Naive thymus-derived CD4-positive, alpha-beta T cell (primary cell): Measurements from ENCODE around the gene NRXN3. TPM values are rescaled to one million over a fixed set of nuclear protein-coding genes. Genes with fewer than 3 reads are reported as not detected.

Experiments used
- ATAC-seq: fragments of 150-1000 bp; cut with Tn5 transposase; 2 replicates; pipeline ENCODE4 v1.10.0; 2021; ENCODE audit warnings: mild to moderate bottlenecking, moderate library complexity
- CTCF ChIA-PET: fragments of 350-600 bp; sonication (Branson Sonifier 250); formaldehyde crosslinking; loops from one replicate; lab custom pipeline; 2021; ENCODE audit warnings: antibody characterized with exemption; lab: Charles Lee
- POLR2A ChIA-PET: fragments of 350-600 bp; sonication (Branson Sonifier 250); formaldehyde crosslinking; loops from one replicate; lab custom pipeline; 2021; ENCODE audit warnings: antibody characterized with exemption, inconsistent platforms; lab: Charles Lee
- DNase-seq, 9 donors: peaks; one replicate each; pipeline versions ENCODE4 v3.0.0 to v3.0.0-alpha.2; 2020 to 2022; ENCODE audit warnings: mixed read lengths in 1 of 9
- H3K27ac ChIP-seq: one replicate; pipeline ENCODE4 v1.7.0; 2013; ENCODE audit warnings: mild to moderate bottlenecking, low read depth, low read length, moderate library complexity
- H3K27me3 ChIP-seq, 2 donors: one replicate each; pipeline ENCODE4 v1.7.0; 2013; ENCODE audit warnings: low read length in 2 of 2, mild to moderate bottlenecking in 2 of 2, moderate library complexity in 2 of 2; ENCODE audit not compliant: control insufficient read depth in 2 of 2, insufficient read depth in 2 of 2
- H3K36me3 ChIP-seq, 3 experiments: 1 replicate in 2 of 3; 2 replicates in 1 of 3; pipeline ENCODE4 v1.7.0; 2013; ENCODE audit warnings: low read length in 3 of 3, mild to moderate bottlenecking in 3 of 3, moderate library complexity in 1 of 3; ENCODE audit not compliant: insufficient read depth in 3 of 3, control insufficient read depth in 2 of 3
- H3K4me1 ChIP-seq, 2 donors: one replicate each; pipeline ENCODE4 v1.7.0; 2013; ENCODE audit warnings: low read length in 2 of 2, mild to moderate bottlenecking in 2 of 2, moderate library complexity in 1 of 2; ENCODE audit not compliant: control insufficient read depth in 2 of 2, insufficient read depth in 2 of 2
- H3K4me3 ChIP-seq: 2 replicates; pipeline ENCODE4 v1.7.0; 2013; ENCODE audit warnings: mild to moderate bottlenecking, low read length
- H3K9me3 ChIP-seq, 3 experiments: 1 replicate in 2 of 3; 2 replicates in 1 of 3; pipeline ENCODE4 v1.7.0; 2013; ENCODE audit warnings: low read length in 3 of 3; ENCODE audit not compliant: control insufficient read depth in 2 of 3
- H3K27ac Mint-ChIP-seq, 9 donors: one replicate each; pipeline ENCODE4 v1.8.0; 2020 to 2022; ENCODE audit warnings: mixed read lengths in 9 of 9, mild to moderate bottlenecking in 8 of 9, moderate library complexity in 5 of 9, inconsistent platforms in 2 of 9
- H3K27me3 Mint-ChIP-seq, 5 donors: one replicate each; pipeline ENCODE4 v1.8.0; 2021 to 2022; ENCODE audit warnings: mixed read lengths in 5 of 5, mild to moderate bottlenecking in 1 of 5
- H3K36me3 Mint-ChIP-seq, 5 donors: one replicate each; pipeline ENCODE4 v1.8.0; 2020 to 2022; ENCODE audit warnings: mixed read lengths in 5 of 5, mild to moderate bottlenecking in 3 of 5, inconsistent platforms in 1 of 5
- H3K4me1 Mint-ChIP-seq, 7 donors: one replicate each; pipeline ENCODE4 v1.8.0; 2020 to 2022; ENCODE audit warnings: mixed read lengths in 7 of 7, mild to moderate bottlenecking in 3 of 7, inconsistent platforms in 1 of 7
- H3K4me3 Mint-ChIP-seq, 10 donors: one replicate each; pipeline ENCODE4 v1.8.0; 2020 to 2022; ENCODE audit warnings: mild to moderate bottlenecking in 10 of 10, mixed read lengths in 10 of 10, moderate library complexity in 6 of 10, inconsistent platforms in 2 of 10
- H3K9me3 Mint-ChIP-seq, 11 donors: one replicate each; pipeline ENCODE4 v1.8.0; 2020 to 2022; ENCODE audit warnings: mixed read lengths in 11 of 11, mild to moderate bottlenecking in 4 of 11, inconsistent platforms in 1 of 11, moderate library complexity in 1 of 11
- intact Hi-C, 2 donors: fragments of 100-400 bp; cut with micrococcal nuclease; formaldehyde crosslinking; loops; one replicate each; pipeline ENCODE4 v1.15.1; 2023
- polyA plus RNA-seq, 2 donors: library from polyadenylated mRNA; unstranded; fragments of 300-500 nt; fragmentation: Illumina TruSeq; gene quantifications; one replicate each; pipeline ENCODE4 v1.2.3, GENCODE V29; 2021
- total RNA-seq, 6 experiments: library from RNA in 5 of 6; stranded (reverse) in 5 of 6; gene quantifications; 1 replicate in 5 of 6; 2 replicates in 1 of 6; pipeline ENCODE4 v1.2.3 and lab custom pipeline; 2021 to 2026

Gene NRXN3
- total and polyA plus RNA-seq, 7 experiments from 2014 or later, result not detected

GRCh38 chr14:79175671-79176070 is 1005.5 kb downstream of the NRXN3 start:
- POLR2A ChIA-PET, result no interaction called here
- H3K9me3 ChIP-seq, result no peaks in the 10 kb centered on the region
- H3K9me3 Mint-ChIP-seq, result peaks cover 0 to 12% (median 0%) of the 10 kb centered on the region in 11 donors
- no peaks in the 10 kb centered on the region for H3K4me1 Mint-ChIP-seq
- no peak overlapping the region for H3K4me3 Mint-ChIP-seq
- no peaks in the 10 kb centered on the region for H3K36me3 ChIP-seq
- no peaks in the 10 kb centered on the region for H3K27me3 Mint-ChIP-seq
- no peak overlapping the region for H3K27ac ChIP-seq
- H3K4me3 ChIP-seq, result no peak overlapping the region
- H3K36me3 Mint-ChIP-seq, result no peaks in the 10 kb centered on the region
- CTCF ChIA-PET, result no interaction called here
- intact Hi-C loops, result no loop called here
- DNase-seq (no peak), ATAC-seq (no peak)
- H3K4me1 ChIP-seq, result no peaks in the 10 kb centered on the region
- no peak overlapping the region for H3K27ac Mint-ChIP-seq
- H3K27me3 ChIP-seq, result no peaks in the 10 kb centered on the region

- H3K27ac Mint-ChIP-seq, result no peak overlapping the region
- ChIA-PET CTCF (no interaction called here), POLR2A (no interaction called here)
- Histone ChIP-seq H3K4me1 (no peaks in the 10 kb centered on the region), H3K9me3 (no peaks in the 10 kb centered on the region), H3K36me3 (no peaks in the 10 kb centered on the region), H3K27me3 (no peaks in the 10 kb centered on the region), H3K27ac (no peak overlapping the region), H3K4me3 (no peak overlapping the region)
- no peaks in the 10 kb centered on the region for H3K27me3 Mint-ChIP-seq
- intact Hi-C loops, result no loop called here
- no peak for ATAC-seq
- no peak for DNase-seq
- peaks cover 0 to 10% (median 0%) of the 10 kb centered on the region in 11 donors for H3K9me3 Mint-ChIP-seq
- no peak overlapping the region for H3K4me3 Mint-ChIP-seq
- no peaks in the 10 kb centered on the region for H3K4me1 Mint-ChIP-seq
- no peaks in the 10 kb centered on the region for H3K36me3 Mint-ChIP-seq
These were observed 1006.9 kb downstream of the NRXN3 start for GRCh38 chr14:79177106-79177505.

GRCh38 chr14:79178719-79179118 is 1008.5 kb downstream of the NRXN3 start:
- Mint-ChIP-seq H3K36me3 (no peaks in the 10 kb centered on the region), H3K4me1 (no peaks in the 10 kb centered on the region), H3K4me3 (no peak overlapping the region), H3K9me3 (peaks cover 0 to 10% (median 0%) of the 10 kb centered on the region in 11 donors), H3K27ac (no peak overlapping the region), H3K27me3 (no peaks in the 10 kb centered on the region)
- ChIA-PET POLR2A (no interaction called here), CTCF (no interaction called here)
- no peak overlapping the region for H3K4me3 ChIP-seq
- no peaks in the 10 kb centered on the region for H3K9me3 ChIP-seq
- ATAC-seq (no peak), DNase-seq (no peak)
- H3K27ac ChIP-seq, result no peak overlapping the region
- intact Hi-C loops, result no loop called here
- no peaks in the 10 kb centered on the region for H3K36me3 ChIP-seq
- no peaks in the 10 kb centered on the region for H3K4me1 ChIP-seq
- no peaks in the 10 kb centered on the region for H3K27me3 ChIP-seq

GRCh38 chr14:79179985-79180384 is 1009.8 kb downstream of the NRXN3 start:
- H3K4me3 Mint-ChIP-seq, result no peak overlapping the region
- intact Hi-C loops, result no loop called here
- DNase-seq, result no peak
- no peak overlapping the region for H3K27ac Mint-ChIP-seq
- Histone ChIP-seq H3K4me3 (no peak overlapping the region), H3K9me3 (no peaks in the 10 kb centered on the region), H3K27me3 (no peaks in the 10 kb centered on the region), H3K36me3 (no peaks in the 10 kb centered on the region), H3K4me1 (no peaks in the 10 kb centered on the region), H3K27ac (no peak overlapping the region)
- no peaks in the 10 kb centered on the region for H3K27me3 Mint-ChIP-seq
- no peak for ATAC-seq
- no peaks in the 10 kb centered on the region for H3K36me3 Mint-ChIP-seq
- ChIA-PET POLR2A (no interaction called here), CTCF (no interaction called here)
- peaks cover 0 to 6% (median 0%) of the 10 kb centered on the region in 11 donors for H3K9me3 Mint-ChIP-seq
- no peaks in the 10 kb centered on the region for H3K4me1 Mint-ChIP-seq

- ATAC-seq, result no peak
- Mint-ChIP-seq H3K27ac (no peak overlapping the region), H3K9me3 (peaks cover 0 to 6% (median 0%) of the 10 kb centered on the region in 11 donors), H3K4me3 (no peak overlapping the region), H3K4me1 (no peaks in the 10 kb centered on the region), H3K36me3 (no peaks in the 10 kb centered on the region), H3K27me3 (no peaks in the 10 kb centered on the region)
- CTCF ChIA-PET, result no interaction called here
- Histone ChIP-seq H3K27ac (no peak overlapping the region), H3K9me3 (no peaks in the 10 kb centered on the region), H3K36me3 (no peaks in the 10 kb centered on the region), H3K4me1 (no peaks in the 10 kb centered on the region), H3K4me3 (no peak overlapping the region), H3K27me3 (no peaks in the 10 kb centered on the region)
- no peak for DNase-seq
- intact Hi-C loops, result no loop called here
- POLR2A ChIA-PET, result no interaction called here
These were observed 1010.5 kb downstream of the NRXN3 start for GRCh38 chr14:79180656-79181055.

GRCh38 chr14:79186523-79186922 is 1016.4 kb downstream of the NRXN3 start:
- Mint-ChIP-seq H3K27me3 (no peaks in the 10 kb centered on the region), H3K4me1 (no peaks in the 10 kb centered on the region), H3K9me3 (peaks cover 0 to 6% (median 0%) of the 10 kb centered on the region in 11 donors), H3K27ac (no peak overlapping the region), H3K4me3 (no peak overlapping the region), H3K36me3 (no peaks in the 10 kb centered on the region)
- Histone ChIP-seq H3K4me1 (no peaks in the 10 kb centered on the region), H3K4me3 (no peak overlapping the region), H3K9me3 (no peaks in the 10 kb centered on the region), H3K36me3 (no peaks in the 10 kb centered on the region), H3K27me3 (no peaks in the 10 kb centered on the region), H3K27ac (no peak overlapping the region)
- ATAC-seq, result no peak
- DNase-seq, result no peak
- intact Hi-C loops, result no loop called here
- ChIA-PET CTCF (no interaction called here), POLR2A (no interaction called here)

- Histone ChIP-seq H3K27ac (no peak overlapping the region), H3K4me3 (no peak overlapping the region), H3K27me3 (no peaks in the 10 kb centered on the region), H3K9me3 (no peaks in the 10 kb centered on the region), H3K4me1 (no peaks in the 10 kb centered on the region), H3K36me3 (no peaks in the 10 kb centered on the region)
- Mint-ChIP-seq H3K36me3 (no peaks in the 10 kb centered on the region), H3K9me3 (peaks cover 0 to 13% (median under 1%) of the 10 kb centered on the region in 11 donors), H3K27ac (no peak overlapping the region), H3K4me1 (no peaks in the 10 kb centered on the region), H3K27me3 (no peaks in the 10 kb centered on the region), H3K4me3 (no peak overlapping the region)
- CTCF ChIA-PET, result no interaction called here
- POLR2A ChIA-PET, result no interaction called here
- ATAC-seq (no peak), DNase-seq (no peak)
- intact Hi-C loops, result no loop called here
These were observed 1023.7 kb downstream of the NRXN3 start for GRCh38 chr14:79193689-79194477.
